Erythroblast (primary cell): ENCODE data around the gene EIF3F.

Experiments used
- GATA1 ChIP-seq: IDR thresholded peaks from 2 replicates; pipeline ENCODE4 v1.6.1; 2011; ENCODE audit warnings: low read depth, mild to moderate bottlenecking, control low read depth, low read length, moderate library complexity
- POLR2A ChIP-seq: IDR thresholded peaks from 2 replicates; pipeline ENCODE4 v1.6.1; 2011; ENCODE audit warnings: mild to moderate bottlenecking, low read length

- TF ChIP-seq POLR2A, result no peak
- TF ChIP-seq GATA1, result no peak
Observed at GRCh38 chr11:7999795-8000194, 12.7 kb downstream of the EIF3F start.
